K562 (cell line): ENCODE results near the gene TFPT. TPM values are rescaled to one million over a fixed set of nuclear protein-coding genes. Genes with fewer than 3 reads are reported as not detected.

Experiments used
- ATAC-seq: fragments of 200-7000 bp; cut with Tn5 transposase; 3 replicates; pipeline ENCODE4 v1.9.1; 2020; ENCODE audit warnings: moderate library complexity
- BruUV-seq: library from RNA; stranded (reverse); fragments of 400-500 nt; replicated peaks from 2 replicates; lab custom pipeline; 2021; lab: Mats Ljungman, UMichigan
- CTCF ChIA-PET: fragments of 300-600 bp; formaldehyde crosslinking; extraction: SDS; loops from one replicate; lab custom pipeline; 2021; ENCODE audit warnings: low intra/inter-chr PET ratio; lab: Yijun Ruan, JAX
- POLR2A ChIA-PET: fragments of 300-600, 350-650 bp; sonication (Branson Sonifier 250); formaldehyde crosslinking; extraction: SDS; loops from one replicate; lab custom pipeline; 2021; ENCODE audit warnings: antibody characterized with exemption, inconsistent platforms; lab: Yijun Ruan, JAX
- DNase-seq, 4 experiments: peaks; one replicate each; pipeline versions ENCODE4 v3.0.0 to v3.0.0-alpha.2; 2011 to 2018; ENCODE audit warnings: low spot score in 3 of 4, mixed read lengths in 3 of 4; ENCODE audit errors: extremely low read depth in 1 of 4
- FAIRE-seq: peaks from 2 replicates; lab custom pipeline; 2011; peaks lifted over from hg19 to GRCh38; lab: Jason Lieb, UNC
- H2AFZ ChIP-seq: 2 replicates; pipeline ENCODE4 v1.6.0; 2011; ENCODE audit warnings: low read depth, low read length, control low read depth, inconsistent platforms
- H3K27ac ChIP-seq: fragments of 200-600 bp; 3 replicates; pipeline ENCODE4 v1.8.0; 2011; ENCODE audit warnings: low read depth, mild to moderate bottlenecking, control low read depth, inconsistent platforms, low read length, moderate library complexity, mixed read lengths; ENCODE audit errors: extremely low read depth
- H3K27me3 ChIP-seq, 2 experiments: fragments of 300-600 bp in 1 of 2; 2 replicates in 1 of 2; 3 replicates in 1 of 2; pipeline versions ENCODE4 v1.6.0 to v1.8.0; 2011; ENCODE audit warnings: inconsistent platforms in 2 of 2, low read length in 2 of 2, mild to moderate bottlenecking in 1 of 2, mixed read lengths in 1 of 2, moderate library complexity in 1 of 2; ENCODE audit not compliant: control insufficient read depth in 2 of 2, insufficient read depth in 2 of 2
- H3K36me3 ChIP-seq: fragments of 300-600 bp; 3 replicates; pipeline ENCODE4 v1.8.0; 2011; ENCODE audit warnings: mild to moderate bottlenecking, low read length, inconsistent platforms; ENCODE audit not compliant: control insufficient read depth, insufficient read depth
- H3K4me1 ChIP-seq, 2 experiments: fragments of 200-600 bp in 1 of 2; replicated peaks in 1 of 2; 2 replicates in 1 of 2; 3 replicates in 1 of 2; pipeline versions ENCODE4 v1.5.1 to v1.8.0; 2011; ENCODE audit warnings: inconsistent platforms in 2 of 2, low read length in 2 of 2, mild to moderate bottlenecking in 1 of 2, mixed read lengths in 1 of 2, moderate library complexity in 1 of 2; ENCODE audit not compliant: control insufficient read depth in 2 of 2, insufficient read depth in 2 of 2
- H3K4me2 ChIP-seq: 2 replicates; pipeline ENCODE4 v1.6.1; 2011; ENCODE audit warnings: low read length, control low read depth, inconsistent platforms, mixed read lengths; ENCODE audit not compliant: insufficient read depth
- H3K4me3 ChIP-seq: fragments of 200-600 bp; sonication (generic), shearing (Covaris generic); 2 replicates; pipeline ENCODE4 v1.5.1; 2016; ENCODE audit warnings: control low read depth, inconsistent platforms
- H3K79me2 ChIP-seq: fragments of 200-600 bp; 3 replicates; pipeline ENCODE4 v1.8.0; 2011; ENCODE audit warnings: low read length, inconsistent platforms; ENCODE audit not compliant: control insufficient read depth, insufficient read depth
- H3K9ac ChIP-seq, 2 experiments: 2 replicates each; pipeline versions ENCODE4 v1.6.0 to v1.6.1; 2011; ENCODE audit warnings: low read depth in 2 of 2, low read length in 2 of 2, control low read depth in 1 of 2, inconsistent platforms in 1 of 2, mild to moderate bottlenecking in 1 of 2, mixed read lengths in 1 of 2; ENCODE audit not compliant: insufficient read depth in 1 of 2
- H3K9me1 ChIP-seq: one replicate; pipeline ENCODE4 v1.6.0; 2011; ENCODE audit warnings: inconsistent platforms, mild to moderate bottlenecking, low read length, moderate library complexity; ENCODE audit not compliant: control insufficient read depth, insufficient read depth
- H3K9me3 ChIP-seq: replicated peaks from 2 replicates; pipeline ENCODE4 v1.5.1; 2011; ENCODE audit warnings: low read depth, low read length, inconsistent platforms; ENCODE audit not compliant: control insufficient read depth, insufficient read depth
- H4K20me1 ChIP-seq: replicated peaks from 2 replicates; pipeline ENCODE4 v1.6.1; 2011; ENCODE audit warnings: low read length, inconsistent platforms, mixed read lengths; ENCODE audit not compliant: control insufficient read depth, insufficient read depth
- HNRNPLL ChIP-seq: fragments of 200-400 bp; formaldehyde crosslinking; IDR thresholded peaks from 2 replicates; pipeline ENCODE4 v1.6.1; 2017; ENCODE audit warnings: low read length, low read depth, mild to moderate bottlenecking; ENCODE audit not compliant: poor library complexity, severe bottlenecking
- MED1 ChIP-seq: sonication (generic); formaldehyde crosslinking; IDR thresholded peaks from 2 replicates; pipeline ENCODE4 v1.8.1; 2023; ENCODE audit warnings: missing genetic modification reagents, borderline replicate concordance
- RBBP5 ChIP-seq: fragments of 200-600 bp; sonication (generic); IDR thresholded peaks from 2 replicates; pipeline ENCODE4 v1.6.1; 2012; ENCODE audit warnings: borderline replicate concordance, mild to moderate bottlenecking, low read length, control low read depth, inconsistent platforms; ENCODE audit not compliant: insufficient read depth, poor library complexity, severe bottlenecking
- TSC22D4 ChIP-seq: fragments of 450-650 bp; IDR thresholded peaks from 2 replicates; pipeline ENCODE4 v1.6.1; 2016; ENCODE audit warnings: missing genetic modification characterization, missing biosample characterization, control low read depth
- WGBS: fragments of 100-300 bp; shearing (Covaris generic); methylation state at CpG from one replicate; pipeline ENCODE4 v1.1.6; 2016; ENCODE audit warnings: low coverage, mixed read lengths; ENCODE audit not compliant: insufficient coverage; ENCODE audit errors: missing lambda C conversion rate; 5-methylcytosine and 5-hydroxymethylcytosine counted together
- in situ Hi-C: fragments of 300-500 bp; cut with MboI; formaldehyde crosslinking; loops from 4 replicates; pipeline ENCODE4 v1.15.0; 2018; ENCODE audit warnings: inconsistent platforms, mixed read lengths
- intact Hi-C: fragments of 100-400 bp; cut with micrococcal nuclease; formaldehyde crosslinking; loops from 2 replicates; pipeline ENCODE4 v1.14.2; 2022
- polyA plus RNA-seq, 8 experiments: library from polyadenylated mRNA; depleted of rRNA in 4 of 8; stranded (reverse) in 5 of 8; unstranded in 3 of 8; fragments of >200 nt; fragmentation: Nextera tagmentation in 2 of 8; fragmentation: Illumina TruSeq in 1 of 8; extraction: Ambion mirVana in 2 of 8; extraction: Trizol in 1 of 8; gene quantifications; 2 replicates each; pipeline versions ENCODE4 v1.2.1 to v1.2.3, GENCODE V29; 2011 to 2014; ENCODE audit warnings: inconsistent platforms in 1 of 8, missing spikeins in 1 of 8
- total RNA-seq, 7 experiments: library from RNA; depleted of rRNA in 6 of 7; stranded (reverse); fragments of >200 nt in 6 of 7; fragmentation: Illumina TruSeq in 2 of 7; extraction: Trizol in 2 of 7; gene quantifications; 2 replicates each; pipeline versions ENCODE4 v1.2.1 to v1.2.3, GENCODE V29; 2011 to 2021; ENCODE audit warnings: low replicate concordance in 1 of 7

TFPT gene
- total and polyA plus RNA-seq, 9 of the 15 experiments (the other 6 are each of a cell fraction or from before 2014, with no cell fraction given) = 0.72 to 16.4 (median 9.2) TPM

DNA sequence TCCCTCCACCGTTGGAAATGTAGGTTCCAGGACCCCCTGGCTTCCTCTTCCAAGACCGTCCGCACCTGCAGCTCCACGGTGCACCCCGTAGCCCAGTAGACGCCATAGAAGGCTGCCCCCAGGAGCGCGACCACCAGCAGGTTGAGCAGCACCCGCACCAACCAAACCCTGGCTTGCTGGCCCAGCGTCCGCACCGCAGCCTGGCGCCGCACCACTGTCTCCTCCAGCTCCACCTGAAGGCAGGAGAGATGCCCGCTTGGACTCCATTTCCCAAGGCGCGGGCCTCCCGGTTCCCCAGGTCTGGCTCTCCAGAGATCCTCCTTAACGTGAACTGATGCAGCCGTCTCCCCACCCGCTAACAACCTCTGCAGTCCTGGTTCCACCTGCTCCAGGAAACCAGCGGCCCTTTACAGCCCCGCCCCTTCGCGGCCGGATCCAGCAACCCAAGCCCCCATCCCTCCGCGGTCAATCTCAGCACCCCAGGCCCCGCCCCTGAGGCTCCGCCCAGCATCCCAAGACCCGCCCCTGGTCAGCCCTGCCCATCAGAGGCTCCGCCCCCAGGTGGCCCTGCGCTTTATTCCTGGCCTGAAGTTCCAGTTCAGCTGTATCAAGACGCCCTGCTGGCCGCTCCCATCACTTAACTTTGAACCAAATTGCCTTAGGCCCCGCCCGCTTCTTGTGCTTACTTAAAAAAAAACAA, 49.1 kb upstream of the TFPT start (continued):
- peak; percentile 15 for TF ChIP-seq HNRNPLL

DNA sequence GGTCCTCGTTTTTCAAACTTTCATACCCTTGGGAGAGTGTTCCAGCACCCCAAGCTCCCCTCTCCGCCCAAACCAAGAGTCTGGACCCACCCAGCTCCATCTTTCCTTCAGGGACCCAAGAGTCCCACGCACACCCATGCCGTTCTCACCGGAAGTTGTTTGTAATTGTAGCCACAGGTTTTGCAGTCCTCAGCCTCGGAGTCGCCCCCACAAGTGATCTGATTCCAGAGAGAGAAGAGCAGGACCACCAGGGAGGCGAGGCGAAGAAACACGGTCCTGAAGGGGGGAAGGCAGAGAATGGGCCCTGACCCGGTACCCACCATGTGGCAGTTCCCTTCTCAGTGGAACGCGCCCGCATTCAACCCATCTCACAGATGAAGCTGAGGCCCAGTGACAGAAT, 47.4 kb upstream of the TFPT start:
- H3K9me1 ChIP-seq = no peaks in the 10 kb centered on the region
- POLR2A ChIA-PET = no interaction called here
- intact Hi-C loops = no loop called here
- peaks cover 5% of the 10 kb centered on the region; the same call in 1 of the 3 replicates for H3K36me3 ChIP-seq
- peak overlapping the region; percentile 74 for H3K4me2 ChIP-seq
- TF ChIP-seq TSC22D4 (tag) (no peak), MED1 (CRISPR knock-in tag) (no peak), RBBP5 (peak; percentile 29)
- TF ChIP-seq, all 486 proteins: peak for 1
- in situ Hi-C loops = loop anchor here (5.0 kb wide), 1 partner anchor 64 kb away; no protein-coding TSS in a partner anchor
- peaks cover 18% of the 10 kb centered on the region; the same call in 2 of the 3 replicates for H3K79me2 ChIP-seq
- 0 out of 2 replicates have a peak, but pooled peaks cover 10% of the 10 kb centered on the region for H4K20me1 ChIP-seq
- peak overlapping the region; percentile 42; the same call in 1 of the 3 replicates for H3K27ac ChIP-seq
- no peaks in the 10 kb centered on the region for H3K9me3 ChIP-seq
- peaks cover 21 to 50% of the 10 kb centered on the region in 2 experiments for H3K4me1 ChIP-seq
- no TSS peak for BruUV-seq
- DNase-seq (no peak), ATAC-seq (no peak), FAIRE-seq (no peak)
- H3K9ac ChIP-seq = peak overlapping the region in 1 of 2 experiments; percentile 84; a peak in 2 of 4 replicates
- H3K4me3 ChIP-seq = peak overlapping the region; percentile 43
- H2AFZ ChIP-seq = peak overlapping the region; percentile 68
- CTCF ChIA-PET = no interaction called here
- no peaks in the 10 kb centered on the region for H3K27me3 ChIP-seq
- 34% methylated on average over 12 of the region's 14 CpGs for WGBS
